ENCODE measurements around the gene PIPOX.

DNA sequence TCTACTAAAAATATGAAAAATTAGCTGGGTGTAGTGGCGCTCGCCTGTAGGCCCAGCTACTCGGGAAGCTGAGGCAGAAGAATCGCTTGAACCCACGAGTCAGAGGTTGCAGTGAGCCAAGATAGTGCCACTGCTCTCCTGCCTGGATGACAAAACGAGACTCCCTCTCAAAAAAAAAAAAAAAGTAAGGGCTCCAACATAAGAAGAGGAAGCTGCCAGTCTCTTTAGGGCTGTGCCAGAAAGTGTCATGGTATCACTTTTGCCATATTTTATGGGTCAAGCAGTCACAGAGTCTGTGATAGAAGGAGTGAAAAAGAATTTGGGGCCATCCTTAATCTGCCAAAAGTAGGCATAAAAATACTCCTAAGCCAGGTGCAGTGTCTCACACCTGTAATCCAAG is 1.4 kb upstream of the PIPOX start:
- TF ChIP-seq EZH2 (IDR thresholded peaks at IDR 0.05), result no peak
- no peak for TF ChIP-seq POLR2AphosphoS5 (IDR thresholded peaks at IDR 0.05; ENCODE audit: borderline replicate concordance, low read depth, low read length)

Data from SK-N-MC (cell line).